SK-N-MC (cell line): ENCODE results near the gene HOXA2.

ENCODE experiments used
- DNase-seq: peaks from one replicate; pipeline ENCODE4 v3.0.0-alpha.2; 2011; ENCODE audit warnings: low read depth, low spot score
- H3K27ac ChIP-seq: fragments of 200-600 bp; sonication (generic); 2 replicates; pipeline ENCODE4 v1.5.1; 2016; ENCODE audit warnings: mixed run types
- H3K36me3 ChIP-seq: fragments of 200-600 bp; sonication (generic); 2 replicates; pipeline ENCODE4 v1.6.1; 2017; ENCODE audit warnings: antibody characterized with exemption, low read length, mixed read lengths; ENCODE audit not compliant: insufficient read depth
- H3K4me3 ChIP-seq: fragments of 200-600 bp; sonication (generic); 2 replicates; pipeline ENCODE4 v1.5.1; 2016
- H3K9ac ChIP-seq: fragments of 200-600 bp; sonication (generic); 2 replicates; pipeline ENCODE4 v1.8.0; 2017; ENCODE audit warnings: mixed run types, mixed read lengths; ENCODE audit not compliant: insufficient read length
- H3K9me3 ChIP-seq: fragments of 200-600 bp; sonication (generic); 2 replicates; pipeline ENCODE4 v1.6.1; 2017; ENCODE audit warnings: low read depth, mild to moderate bottlenecking, antibody characterized with exemption, low read length, moderate library complexity, mixed read lengths
- EZH2 ChIP-seq: fragments of 200-600 bp; sonication (generic); IDR thresholded peaks from one replicate; pipeline ENCODE4 v1.6.1; 2017; ENCODE audit warnings: antibody characterized with exemption
- FOXP2 ChIP-seq: optimal IDR thresholded peaks from 2 replicates; pipeline ENCODE3; 2011; ENCODE audit warnings: mild to moderate bottlenecking, moderate library complexity; ENCODE audit not compliant: insufficient read depth; ENCODE audit errors: extremely low read length, control extremely low read depth
- POLR2AphosphoS5 ChIP-seq: IDR thresholded peaks from 2 replicates; pipeline ENCODE4 v1.6.1; 2012; ENCODE audit warnings: mild to moderate bottlenecking, low read depth, low read length, borderline replicate concordance

The HOXA2 gene

GRCh38 chr7:27064159-27064558 lies 38.3 kb downstream of the HOXA2 start:
- no peak for DNase-seq
- H3K27ac ChIP-seq, result no peak overlapping the region
- no peaks in the 10 kb centered on the region for H3K9me3 ChIP-seq
- no peak overlapping the region for H3K4me3 ChIP-seq
- H3K9ac ChIP-seq, result no peak overlapping the region
- no peak for TF ChIP-seq POLR2AphosphoS5
- H3K36me3 ChIP-seq, result no peaks in the 10 kb centered on the region

DNA sequence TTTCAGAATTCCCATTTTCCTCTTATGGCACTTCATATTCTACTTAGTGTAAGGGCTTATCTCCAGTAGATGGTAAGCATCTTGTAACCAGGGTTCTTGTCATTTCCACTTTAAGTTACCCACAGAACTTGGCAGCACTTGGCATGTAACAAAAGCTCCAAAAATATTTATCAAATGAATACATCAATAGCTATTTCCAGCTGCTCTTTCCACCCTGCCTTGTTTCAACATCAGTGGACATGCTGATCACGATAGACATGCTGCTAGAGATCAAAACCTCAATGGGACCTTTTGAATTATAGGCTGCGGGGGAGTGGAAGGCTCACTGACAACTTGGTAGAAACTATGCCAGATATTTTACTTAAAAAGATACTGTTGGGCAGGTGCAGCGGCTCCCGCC lies 39.5 kb downstream of the HOXA2 start:
- H3K4me3 ChIP-seq, result no peak overlapping the region
- no peaks in the 10 kb centered on the region for H3K9me3 ChIP-seq
- TF ChIP-seq FOXP2 (no peak), EZH2 (no peak), POLR2AphosphoS5 (no peak)
- DNase-seq, result no peak
- H3K27ac ChIP-seq, result no peak overlapping the region
- no peaks in the 10 kb centered on the region for H3K36me3 ChIP-seq
- H3K9ac ChIP-seq, result no peak overlapping the region

GRCh38 chr7:27053153-27053552 lies 49.3 kb downstream of the HOXA2 start:
- no peaks in the 10 kb centered on the region for H3K9me3 ChIP-seq
- H3K4me3 ChIP-seq, result no peak overlapping the region
- no peaks in the 10 kb centered on the region for H3K36me3 ChIP-seq
- H3K9ac ChIP-seq, result no peak overlapping the region
- TF ChIP-seq EZH2 (no peak), FOXP2 (no peak), POLR2AphosphoS5 (no peak)
- DNase-seq, result no peak
- H3K27ac ChIP-seq, result no peak overlapping the region

- Histone ChIP-seq H3K9me3 (no peaks in the 10 kb centered on the region), H3K27ac (no peak overlapping the region), H3K9ac (no peak overlapping the region), H3K4me3 (no peak overlapping the region), H3K36me3 (no peaks in the 10 kb centered on the region)
- DNase-seq, result no peak
- TF ChIP-seq EZH2 (no peak), POLR2AphosphoS5 (no peak), FOXP2 (no peak)
Measured at GRCh38 chr7:27051451-27051850, 51.0 kb downstream of the HOXA2 start.
